H4 (cell line): Measurements from ENCODE around the gene FAM53A. TPM values are rescaled to one million over a fixed set of nuclear protein-coding genes. Genes with fewer than 3 reads are reported as not detected.
"Not testable (repeated sequence)": the region's sequence is repeated elsewhere in the genome, so short reads cannot be mapped to it uniquely, and the experiment has no call there.

Source experiments
- DNase-seq: peaks from one replicate; pipeline ENCODE4 v3.0.0-alpha.2; 2015; ENCODE audit warnings: low spot score
- total RNA-seq: library from RNA; depleted of rRNA; stranded (reverse); fragments of >200 nt; shearing (Covaris generic); gene quantifications from 2 replicates; pipeline ENCODE4 v1.2.3, GENCODE V29; 2014

FAM53A gene
- total RNA-seq, 1 experiment from 2014 or later = 0.46 TPM

- DNase-seq = no peak
Measured at GRCh38 chr4:1685235-1686150, 1.4 kb upstream of the FAM53A start.

GRCh38 chr4:1684506-1685234 is 557 bp upstream of the FAM53A start:
- DNase-seq = no peak

- DNase-seq = no peak
Measured at GRCh38 chr4:1683261-1683735, 815 bp downstream of the FAM53A start.

- no peak for DNase-seq
Measured at GRCh38 chr4:1682860-1683259, 1.3 kb downstream of the FAM53A start.

GRCh38 chr4:1678244-1678643 is 5.9 kb downstream of the FAM53A start:
- no peak for DNase-seq

GRCh38 chr4:1676605-1677525 is 7.2 kb downstream of the FAM53A start:
- no peak for DNase-seq

GRCh38 chr4:1675802-1676137 is 8.3 kb downstream of the FAM53A start:
- no peak for DNase-seq

- no peak for DNase-seq
Measured at GRCh38 chr4:1675136-1675801, 8.8 kb downstream of the FAM53A start.

- DNase-seq = no peak
Measured at GRCh38 chr4:1674682-1675081, 9.4 kb downstream of the FAM53A start.

GRCh38 chr4:1673671-1674070 is 10.4 kb downstream of the FAM53A start:
- no peak for DNase-seq

GRCh38 chr4:1671011-1671410 is 13.1 kb downstream of the FAM53A start:
- DNase-seq = not testable (repeated sequence)

- DNase-seq = no peak
Measured at GRCh38 chr4:1670279-1670678, 13.8 kb downstream of the FAM53A start.

GRCh38 chr4:1669850-1670249 is 14.3 kb downstream of the FAM53A start:
- DNase-seq = no peak

GRCh38 chr4:1669270-1669669 is 14.8 kb downstream of the FAM53A start:
- no peak for DNase-seq

- DNase-seq = no peak
Measured at GRCh38 chr4:1668488-1668840, 15.6 kb downstream of the FAM53A start.

- DNase-seq = no peak
Measured at GRCh38 chr4:1667273-1667672, 16.8 kb downstream of the FAM53A start.

- no peak for DNase-seq
Measured at GRCh38 chr4:1666391-1666790, 17.7 kb downstream of the FAM53A start.

- no peak for DNase-seq
Measured at GRCh38 chr4:1664141-1664540, 20.0 kb downstream of the FAM53A start.

- no peak for DNase-seq
Measured at GRCh38 chr4:1663549-1663948, 20.6 kb downstream of the FAM53A start.

GRCh38 chr4:1661695-1662094 is 22.4 kb downstream of the FAM53A start:
- DNase-seq = no peak

- DNase-seq = no peak
Measured at GRCh38 chr4:1660948-1661677, 23.0 kb downstream of the FAM53A start.
